NCI-H1436 (cell line): ENCODE data around the gene YKT6.

Experiments
- DNase-seq: peaks from one replicate; lab custom pipeline; 2025; lab: John Stamatoyannopoulos, UW

YKT6 gene

DNA sequence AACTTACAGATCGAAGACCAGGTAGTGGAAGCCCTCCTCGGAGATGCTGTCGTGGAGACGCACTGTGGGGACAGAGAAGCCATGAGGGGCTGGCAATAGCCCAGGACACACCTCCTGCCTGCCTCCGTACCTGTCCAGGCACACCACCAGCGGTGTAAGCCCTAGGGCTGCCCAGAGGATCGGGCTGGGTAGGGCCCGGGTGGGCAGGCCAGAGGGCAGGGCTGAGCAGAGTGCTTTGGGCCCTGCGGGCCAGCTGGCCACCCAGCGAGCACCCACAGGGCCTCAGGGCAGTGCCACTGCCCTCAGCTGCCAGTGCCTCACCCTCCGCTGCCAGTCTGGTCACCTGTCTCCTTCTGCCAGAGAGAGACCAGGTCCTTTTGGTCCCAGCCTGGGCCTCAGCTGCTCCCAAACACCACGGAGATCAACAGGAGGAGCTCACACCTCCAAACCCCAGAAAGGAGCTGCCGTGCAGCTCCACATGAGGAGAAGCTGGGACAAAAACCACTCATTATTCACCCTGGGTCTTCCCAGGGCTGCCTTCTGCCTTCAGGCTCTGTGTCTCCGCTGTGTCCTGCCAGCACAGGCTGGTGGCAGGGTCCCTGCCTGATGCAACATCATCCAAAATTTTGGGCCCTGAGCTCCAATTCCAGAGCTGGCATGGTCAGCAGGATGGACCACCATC is 58.2 kb downstream of the YKT6 start:
- no peak for DNase-seq

DNA sequence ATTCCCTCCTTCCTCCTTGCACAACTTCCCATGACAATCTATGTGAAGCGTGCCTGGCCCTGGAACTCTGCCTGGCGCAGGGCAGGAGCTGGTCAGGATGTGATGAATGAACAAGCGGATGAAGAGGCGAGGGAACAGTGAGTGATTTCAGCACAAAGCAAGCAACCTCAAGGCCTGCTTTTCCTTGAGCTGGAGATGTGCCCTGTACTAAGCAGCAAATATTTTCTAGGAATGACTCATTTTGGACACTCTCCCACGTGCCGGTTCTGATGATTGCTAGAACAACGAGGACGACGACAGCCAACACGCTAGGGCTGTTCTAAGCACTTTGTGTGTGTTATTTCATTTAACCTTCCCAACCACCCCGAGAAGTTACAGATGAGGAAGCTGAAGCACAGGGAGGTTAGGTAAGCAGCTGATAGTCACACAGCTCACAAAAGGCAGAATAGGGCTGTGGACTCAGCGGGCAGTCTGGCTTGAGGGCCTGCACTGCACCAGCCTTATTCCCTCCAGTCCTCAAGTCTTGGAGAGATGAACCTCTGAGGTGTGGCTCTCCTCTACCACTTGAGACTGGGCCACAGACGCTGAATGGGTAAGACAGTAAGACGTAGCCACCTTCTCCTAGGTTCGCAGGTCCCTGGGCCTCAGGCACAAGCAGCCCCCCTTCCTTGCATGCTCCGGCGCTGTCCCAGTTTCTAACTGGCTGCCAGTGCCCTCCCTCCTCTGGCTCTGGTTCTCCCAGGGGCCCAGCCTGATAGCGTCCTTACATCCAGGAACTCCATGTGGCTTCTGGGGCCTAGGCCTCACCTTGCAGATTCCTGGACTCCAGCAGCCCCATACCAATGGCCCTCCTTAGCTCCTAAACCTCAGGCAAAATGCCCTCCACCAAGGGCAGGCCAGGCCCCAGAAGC is 59.0 kb downstream of the YKT6 start:
- DNase-seq = no peak

DNA sequence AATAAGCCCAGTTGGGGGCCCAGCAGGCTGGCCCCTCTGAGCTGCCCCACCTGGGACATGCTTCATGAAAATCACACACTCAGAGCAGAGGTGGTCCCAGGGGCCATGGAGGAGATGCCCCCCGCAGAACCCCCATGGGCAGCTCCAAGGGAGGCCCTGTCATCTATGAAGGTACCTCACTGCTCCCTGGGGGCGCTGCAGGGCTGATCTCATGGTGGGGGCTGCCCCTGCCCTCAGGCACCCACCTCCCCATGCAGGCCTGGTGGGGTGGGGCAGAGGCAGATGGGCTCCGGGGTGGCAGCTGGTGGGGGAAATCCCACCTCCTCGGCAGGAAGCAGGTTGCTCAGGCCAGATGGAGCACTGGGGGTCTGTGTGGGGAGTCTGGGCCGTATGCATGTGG is 60.5 kb downstream of the YKT6 start:
- no peak for DNase-seq

DNA sequence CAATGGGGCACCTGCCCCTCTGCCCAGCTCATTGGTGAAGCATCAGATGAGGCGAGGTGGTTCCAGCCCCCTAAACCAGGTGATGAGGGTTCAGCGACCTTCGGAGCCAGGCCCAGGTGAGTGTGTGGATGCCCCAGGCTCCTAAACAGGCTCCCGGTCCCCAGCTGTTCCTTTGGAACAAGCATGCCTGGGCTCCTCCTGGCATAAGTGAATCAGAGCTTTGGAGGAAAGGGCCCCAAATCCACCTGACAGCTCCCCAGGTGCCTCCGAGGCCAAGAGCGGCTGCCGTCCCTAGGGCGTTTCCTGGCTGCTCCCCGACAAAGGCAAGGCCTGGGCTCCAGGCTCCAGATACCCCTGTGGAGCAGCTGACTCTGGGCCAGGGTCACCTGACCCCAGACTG is 61.3 kb downstream of the YKT6 start:
- no peak for DNase-seq

DNA sequence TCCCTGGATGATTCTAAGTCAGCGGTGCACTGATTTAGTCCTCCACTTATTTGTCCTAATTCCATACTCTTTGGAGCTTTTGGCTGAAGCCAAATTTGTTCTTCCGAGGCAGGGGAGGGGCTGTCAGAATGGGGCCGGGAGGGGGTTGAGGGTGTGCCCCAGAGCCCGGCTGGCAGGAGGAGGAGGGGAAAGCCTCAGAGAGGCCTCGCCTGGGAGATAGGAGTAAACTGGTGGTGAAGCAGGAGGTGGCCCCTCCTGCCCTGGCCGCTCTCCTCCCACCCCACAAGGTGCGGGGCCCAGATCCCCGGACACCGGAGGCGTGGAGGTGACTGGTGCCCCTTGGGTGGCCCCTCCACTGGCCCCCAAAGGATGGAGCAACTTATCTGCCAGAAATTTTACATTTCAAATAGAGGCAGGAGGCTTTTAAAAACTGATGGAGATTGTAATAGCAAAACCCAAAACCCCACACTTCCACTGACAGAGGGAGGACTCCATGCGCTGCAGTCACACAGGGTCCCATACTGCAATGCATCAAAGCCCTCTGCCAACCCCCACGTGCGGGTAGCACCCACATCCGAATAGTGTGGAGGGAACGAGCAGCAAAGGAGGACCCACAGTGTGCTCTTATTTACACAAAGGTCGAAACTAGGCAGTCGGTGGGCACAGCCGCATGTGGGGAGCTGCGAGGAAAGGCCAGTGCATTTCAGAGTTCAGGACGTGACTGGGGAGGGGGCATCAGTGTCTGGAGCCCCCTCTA is 62.7 kb downstream of the YKT6 start:
- DNase-seq = no peak
